Endothelial cell of umbilical vein (primary cell): Measurements from ENCODE around the gene TMEM108. TPM values are rescaled to one million over a fixed set of nuclear protein-coding genes. Genes with fewer than 3 reads are reported as not detected.

ENCODE experiments used
- BruUV-seq: library from RNA; stranded (reverse); fragments of 400-500 nt; replicated peaks from 2 replicates; lab custom pipeline; 2021; lab: Mats Ljungman, UMichigan
- CTCF ChIA-PET: fragments of 300-600, 350-600 bp; sonication (Branson Sonifier 250); formaldehyde crosslinking; loops from one replicate; lab custom pipeline; 2021; ENCODE audit warnings: antibody characterized with exemption, inconsistent platforms; lab: Charles Lee
- POLR2A ChIA-PET: fragments of 300-600, 350-600 bp; sonication (Branson Sonifier 250); formaldehyde crosslinking; loops from one replicate; lab custom pipeline; 2021; ENCODE audit warnings: antibody characterized with exemption, inconsistent platforms; lab: Charles Lee
- DNase-seq: peaks from one replicate; pipeline ENCODE4 v3.0.0-alpha.2; 2011; ENCODE audit warnings: low read depth, low spot score
- FAIRE-seq: peaks from 2 replicates; lab custom pipeline; 2011; peaks lifted over from hg19 to GRCh38; lab: Jason Lieb, UNC
- H2AFZ ChIP-seq: 2 replicates; pipeline ENCODE4 v1.6.0; 2012; ENCODE audit warnings: low read depth, low read length, control low read depth, inconsistent platforms
- H3K27ac ChIP-seq: 2 replicates; pipeline ENCODE4 v1.5.1; 2011; ENCODE audit warnings: low read depth, mild to moderate bottlenecking, control low read depth, low read length, moderate library complexity; ENCODE audit not compliant: insufficient read depth
- H3K27me3 ChIP-seq, 2 experiments: 2 replicates each; pipeline versions ENCODE4 v1.6.0 to v1.6.1; 2011; ENCODE audit warnings: low read length in 2 of 2, mixed read lengths in 1 of 2; ENCODE audit not compliant: control insufficient read depth in 2 of 2, insufficient read depth in 2 of 2
- H3K36me3 ChIP-seq, 2 experiments: 2 replicates in 1 of 2; 3 replicates in 1 of 2; pipeline ENCODE4 v1.5.1; 2011; ENCODE audit warnings: low read length in 2 of 2, mild to moderate bottlenecking in 1 of 2, moderate library complexity in 1 of 2; ENCODE audit not compliant: control insufficient read depth in 2 of 2, insufficient read depth in 2 of 2; ENCODE audit errors: extremely low read depth in 1 of 2
- H3K4me1 ChIP-seq: 3 replicates; pipeline ENCODE4 v1.5.1; 2011; ENCODE audit warnings: mild to moderate bottlenecking, low read length; ENCODE audit not compliant: control insufficient read depth, insufficient read depth; ENCODE audit errors: extremely low read depth
- H3K4me2 ChIP-seq: 2 replicates; pipeline ENCODE4 v1.6.1; 2011; ENCODE audit warnings: low read length, control low read depth, mixed read lengths; ENCODE audit not compliant: insufficient read depth
- H3K4me3 ChIP-seq, 3 experiments: fragments of 200-600 bp in 1 of 3; sonication (generic), shearing (Covaris generic) in 1 of 3; replicated peaks in 1 of 3; 2 replicates each; pipeline ENCODE4 v1.5.1; 2011 to 2016; ENCODE audit warnings: control low read depth in 3 of 3, low read length in 3 of 3, mild to moderate bottlenecking in 2 of 3, inconsistent platforms in 1 of 3, low read depth in 1 of 3, moderate library complexity in 1 of 3; ENCODE audit not compliant: insufficient read depth in 1 of 3
- H3K79me2 ChIP-seq: 2 replicates; pipeline ENCODE4 v1.6.0; 2012; ENCODE audit warnings: low read length, inconsistent platforms; ENCODE audit not compliant: control insufficient read depth, insufficient read depth
- H3K9ac ChIP-seq: replicated peaks from 2 replicates; pipeline ENCODE3; 2011; ENCODE audit warnings: low read length, control low read depth; ENCODE audit not compliant: insufficient read depth; ENCODE audit errors: extremely low read depth
- H3K9me1 ChIP-seq: replicated peaks from 3 replicates; pipeline ENCODE4 v1.6.0; 2011; ENCODE audit warnings: mild to moderate bottlenecking, low read length; ENCODE audit not compliant: control insufficient read depth, insufficient read depth; ENCODE audit errors: extremely low read depth
- H3K9me3 ChIP-seq: replicated peaks from 2 replicates; pipeline ENCODE4 v1.5.1; 2012; ENCODE audit warnings: low read length, inconsistent platforms; ENCODE audit not compliant: control insufficient read depth, insufficient read depth
- H4K20me1 ChIP-seq: replicated peaks from 2 replicates; pipeline ENCODE3; 2011; ENCODE audit warnings: mild to moderate bottlenecking, low read length; ENCODE audit not compliant: control insufficient read depth, insufficient read depth; ENCODE audit errors: extremely low read depth
- CTCF ChIP-seq, 2 donors: IDR thresholded peaks; 1 replicate in 1 of 2; 2 replicates in 1 of 2; pipeline ENCODE4 v1.5.1; 2011; ENCODE audit warnings: low read length in 2 of 2, mild to moderate bottlenecking in 2 of 2, moderate library complexity in 2 of 2, control low read depth in 1 of 2, inconsistent platforms in 1 of 2, low read depth in 1 of 2; ENCODE audit not compliant: insufficient read depth in 1 of 2; ENCODE audit errors: extremely low read depth in 1 of 2
- EZH2 ChIP-seq: IDR thresholded peaks from 2 replicates; pipeline ENCODE4 v1.6.1; 2012; ENCODE audit warnings: borderline replicate concordance, low read depth, mild to moderate bottlenecking, moderate library complexity, low read length, inconsistent platforms; ENCODE audit not compliant: severe bottlenecking
- FOS ChIP-seq: IDR thresholded peaks from 2 replicates; pipeline ENCODE4 v1.6.1; 2011; ENCODE audit warnings: mild to moderate bottlenecking, low read length, moderate library complexity, borderline replicate concordance; ENCODE audit not compliant: insufficient read depth
- GATA2 ChIP-seq: IDR thresholded peaks from 2 replicates; pipeline ENCODE4 v1.7.0; 2011; ENCODE audit warnings: low read depth, mild to moderate bottlenecking, moderate library complexity, mixed read lengths, low read length; ENCODE audit not compliant: insufficient read length, insufficient read depth
- JUN ChIP-seq: IDR thresholded peaks from 2 replicates; pipeline ENCODE4 v1.6.1; 2011; ENCODE audit warnings: borderline replicate concordance, low read depth; ENCODE audit not compliant: insufficient read length, insufficient read depth
- MAX ChIP-seq: IDR thresholded peaks from 2 replicates; pipeline ENCODE4 v1.6.1; 2011; ENCODE audit not compliant: insufficient read depth, insufficient read length
- MYC ChIP-seq: IDR thresholded peaks from one replicate; pipeline ENCODE4 v1.6.1; 2011; ENCODE audit warnings: mild to moderate bottlenecking, low read depth, low read length
- POLR2A ChIP-seq: IDR thresholded peaks from 2 replicates; pipeline ENCODE4 v1.6.1; 2012; ENCODE audit warnings: low read depth, mild to moderate bottlenecking, control low read depth, low read length
- POLR2AphosphoS5 ChIP-seq: IDR thresholded peaks from 2 replicates; pipeline ENCODE4 v1.6.1; 2012; ENCODE audit warnings: low read depth, mild to moderate bottlenecking, control low read depth, low read length, moderate library complexity; ENCODE audit not compliant: insufficient read depth
- dilution Hi-C: fragments of 300-500 bp; cut with MboI; formaldehyde crosslinking; loops from one replicate; pipeline ENCODE4 v1.15.0; 2019; ENCODE audit warnings: low sequenced_read_pairs; ENCODE audit not compliant: extremely low pct_ligation_motif_present
- intact Hi-C: fragments of 100-400 bp; cut with micrococcal nuclease; formaldehyde crosslinking; loops from one replicate; pipeline ENCODE4 v1.10.0; 2022
- polyA plus RNA-seq, 4 experiments: library from polyadenylated mRNA; depleted of rRNA in 3 of 4; stranded (reverse) in 3 of 4; unstranded in 1 of 4; fragments of >200 nt; gene quantifications; 2 replicates each; pipeline versions ENCODE4 v1.2.1 to v1.2.3, GENCODE V29; 2011 to 2012; ENCODE audit warnings: missing spikeins in 1 of 4
- total RNA-seq: library from RNA; stranded (reverse); gene quantifications from 2 replicates; pipeline ENCODE4 v1.2.3, GENCODE V29; 2021

TMEM108 gene
- total and polyA plus RNA-seq, 2 donors (not counting 3 experiments of a cell fraction or from before 2014, with no cell fraction given): 0.40 to 1.1 TPM

- FAIRE-seq (no peak), DNase-seq (no peak)
- no peak for TF ChIP-seq POLR2AphosphoS5
- TF ChIP-seq MAX: no peak
- TF ChIP-seq CTCF (IDR thresholded peaks at IDR 0.05; ENCODE audit: extremely low read depth in 1 of 2, insufficient read depth in 1 of 2, low read depth in 1 of 2, low read length in 2 of 2): no peak
- TF ChIP-seq MYC: no peak
- no peak for TF ChIP-seq EZH2
- TF ChIP-seq FOS: no peak
- no peak for TF ChIP-seq GATA2
- no peak for TF ChIP-seq JUN
- TF ChIP-seq POLR2A: no peak
- CTCF ChIA-PET: interaction anchor here (0.6 to 2.2 kb wide), 11 partner anchors 10 to 686 kb away, joined by 3 to 12 read pairs (median 4); no protein-coding TSS in a partner anchor
- no peaks in the 10 kb centered on the region for H3K79me2 ChIP-seq
- H3K9ac ChIP-seq: no peak overlapping the region
- no peaks in the 10 kb centered on the region for H3K9me1 ChIP-seq
- no peak overlapping the region for H3K27ac ChIP-seq
- intact Hi-C loops (no loop called here), dilution Hi-C loops (no loop called here)
- no peaks in the 10 kb centered on the region for H3K4me1 ChIP-seq
- no peaks in the 10 kb centered on the region for H4K20me1 ChIP-seq
- H2AFZ ChIP-seq: no peak overlapping the region
- no peak overlapping the region for H3K4me2 ChIP-seq
- POLR2A ChIA-PET: no interaction called here
- no peak overlapping the region for H3K4me3 ChIP-seq
- H3K9me3 ChIP-seq: no peaks in the 10 kb centered on the region
- no peaks in the 10 kb centered on the region for H3K36me3 ChIP-seq
- no TSS peak for BruUV-seq
- H3K27me3 ChIP-seq: peaks cover 9 to 10% of the 10 kb centered on the region in 2 experiments
Observed at GRCh38 chr3:133412183-133413132, 374.3 kb downstream of the TMEM108 start.
